ENCODE measurements around the gene SORT1. TPM values are rescaled to one million over a fixed set of nuclear protein-coding genes. Genes with fewer than 3 reads are reported as not detected.

SORT1 gene
- total and polyA plus RNA-seq, 2 of the 13 experiments (the other 11 are each of a cell fraction or from before 2014, with no cell fraction given) = 32.4 to 93.0 TPM

DNA sequence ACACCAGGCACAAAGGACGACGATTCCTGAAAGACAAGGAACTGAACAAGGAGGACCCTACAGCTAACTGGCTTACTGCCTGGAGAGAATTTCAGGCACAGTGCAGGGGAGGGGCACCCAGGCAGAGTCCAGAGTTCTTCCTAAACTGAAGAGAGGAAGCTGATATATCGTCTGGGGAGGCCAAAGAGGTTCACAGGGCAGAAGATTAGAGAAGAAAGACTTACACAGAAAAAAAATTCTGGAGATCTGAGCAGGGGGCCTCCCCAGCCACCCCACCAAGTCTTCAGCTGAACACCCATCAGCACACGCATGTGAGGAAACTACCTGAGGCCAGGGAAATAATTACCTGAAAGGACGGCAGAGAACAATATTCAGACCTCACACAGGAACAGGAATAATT is 24.6 kb downstream of the SORT1 start (continued):
- TF ChIP-seq, protein P1, sequence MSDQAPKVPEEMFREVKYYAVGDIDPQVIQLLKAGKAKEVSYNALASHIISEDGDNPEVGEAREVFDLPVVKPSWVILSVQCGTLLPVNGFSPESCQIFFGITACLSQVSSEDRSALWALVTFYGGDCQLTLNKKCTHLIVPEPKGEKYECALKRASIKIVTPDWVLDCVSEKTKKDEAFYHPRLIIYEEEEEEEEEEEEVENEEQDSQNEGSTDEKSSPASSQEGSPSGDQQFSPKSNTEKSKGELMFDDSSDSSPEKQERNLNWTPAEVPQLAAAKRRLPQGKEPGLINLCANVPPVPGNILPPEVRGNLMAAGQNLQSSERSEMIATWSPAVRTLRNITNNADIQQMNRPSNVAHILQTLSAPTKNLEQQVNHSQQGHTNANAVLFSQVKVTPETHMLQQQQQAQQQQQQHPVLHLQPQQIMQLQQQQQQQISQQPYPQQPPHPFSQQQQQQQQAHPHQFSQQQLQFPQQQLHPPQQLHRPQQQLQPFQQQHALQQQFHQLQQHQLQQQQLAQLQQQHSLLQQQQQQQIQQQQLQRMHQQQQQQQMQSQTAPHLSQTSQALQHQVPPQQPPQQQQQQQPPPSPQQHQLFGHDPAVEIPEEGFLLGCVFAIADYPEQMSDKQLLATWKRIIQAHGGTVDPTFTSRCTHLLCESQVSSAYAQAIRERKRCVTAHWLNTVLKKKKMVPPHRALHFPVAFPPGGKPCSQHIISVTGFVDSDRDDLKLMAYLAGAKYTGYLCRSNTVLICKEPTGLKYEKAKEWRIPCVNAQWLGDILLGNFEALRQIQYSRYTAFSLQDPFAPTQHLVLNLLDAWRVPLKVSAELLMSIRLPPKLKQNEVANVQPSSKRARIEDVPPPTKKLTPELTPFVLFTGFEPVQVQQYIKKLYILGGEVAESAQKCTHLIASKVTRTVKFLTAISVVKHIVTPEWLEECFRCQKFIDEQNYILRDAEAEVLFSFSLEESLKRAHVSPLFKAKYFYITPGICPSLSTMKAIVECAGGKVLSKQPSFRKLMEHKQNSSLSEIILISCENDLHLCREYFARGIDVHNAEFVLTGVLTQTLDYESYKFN (CRISPR knock-in tag; conservative IDR thresholded peaks at IDR 0.05) = peak; percentile 70
- TF ChIP-seq ZNF280D (CRISPR knock-in tag; IDR thresholded peaks at IDR 0.05) (no peak), ARID2 (CRISPR knock-in tag; IDR thresholded peaks at IDR 0.05; ENCODE audit: borderline replicate concordance) (no peak), HDAC2 (CRISPR knock-in tag; IDR thresholded peaks at IDR 0.05) (peak; percentile 55; the same call in 1 of the 2 replicates), ZNF569 (CRISPR knock-in tag; IDR thresholded peaks at IDR 0.05; ENCODE audit: borderline replicate concordance) (no peak), HOXA9 (CRISPR knock-in tag; IDR thresholded peaks at IDR 0.05; ENCODE audit: borderline replicate concordance) (no peak), ATM (IDR thresholded peaks at IDR 0.05; ENCODE audit: borderline replicate concordance) (no peak), ZNF691 (CRISPR knock-in tag; IDR thresholded peaks at IDR 0.05; ENCODE audit: borderline replicate concordance, low read depth) (no peak), SAP130 (CRISPR knock-in tag; IDR thresholded peaks at IDR 0.05; ENCODE audit: low read depth) (peak; percentile 52), MYPOP (CRISPR knock-in tag; IDR thresholded peaks at IDR 0.05) (no peak), ZNF143 (CRISPR knock-in tag; IDR thresholded peaks at IDR 0.05) (no peak), ATF4 (CRISPR knock-in tag; IDR thresholded peaks at IDR 0.05) (no peak), ZNF7 (CRISPR knock-in tag; IDR thresholded peaks at IDR 0.05) (no peak), CBX1 (IDR thresholded peaks at IDR 0.05; ENCODE audit: low read depth) (no peak), ARNT2 (CRISPR knock-in tag; IDR thresholded peaks at IDR 0.05; ENCODE audit: low read depth) (no peak), PLRG1 (conservative IDR thresholded peaks at IDR 0.05) (no peak), CBFB (CRISPR knock-in tag; IDR thresholded peaks at IDR 0.05) (no peak), NBN (conservative IDR thresholded peaks at IDR 0.05) (no peak)
- TF ChIP-seq, protein P2, sequence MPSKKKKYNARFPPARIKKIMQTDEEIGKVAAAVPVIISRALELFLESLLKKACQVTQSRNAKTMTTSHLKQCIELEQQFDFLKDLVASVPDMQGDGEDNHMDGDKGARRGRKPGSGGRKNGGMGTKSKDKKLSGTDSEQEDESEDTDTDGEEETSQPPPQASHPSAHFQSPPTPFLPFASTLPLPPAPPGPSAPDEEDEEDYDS (CRISPR knock-in tag; IDR thresholded peaks at IDR 0.05) = no peak
